Measurements from ENCODE around the gene PTPRA. TPM values are rescaled to one million over a fixed set of nuclear protein-coding genes. Genes with fewer than 3 reads are reported as not detected.

Gene PTPRA
- total RNA-seq, 4 donors from 2014 or later, result 73.4 to 110 (median 93.1) TPM

GRCh38 chr20:3088031-3088430 lies 214.8 kb downstream of the PTPRA start:
- Histone ChIP-seq H3K4me1 (peaks cover 1 to 9% of the 10 kb centered on the region in 2 donors), H3K4me3 (replicated peaks in 1 of 3) (no peak overlapping the region), H3K9me3 (no peaks in the 10 kb centered on the region), H3K36me3 (no peaks in the 10 kb centered on the region), H3K27ac (no peak overlapping the region), H3K27me3 (peaks cover 5% of the 10 kb centered on the region)
- no peak for TF ChIP-seq CTCF (IDR thresholded peaks at IDR 0.05)
- no peak for TF ChIP-seq POLR2A (IDR thresholded peaks at IDR 0.05)
- DNase-seq, result no peak
- intact Hi-C loops (cut with DNase I), result no loop called here
- WGBS, 2 donors, result 84 to 86% methylated on average over 7 of the region's 7 CpGs

Other genes with a start within 250 kb of the PTPRA start
- 10 to 100 TPM; 46.8 to 85.9 (median 64.1) TPM for gene NOP56, start 220.8 kb upstream of the PTPRA start, total RNA-seq
- gene IDH3B, start 209.3 kb upstream of the PTPRA start, total RNA-seq, result 100 to 1,000 TPM; 126 to 161 (median 141) TPM
- gene EBF4, start 180.7 kb upstream of the PTPRA start, total RNA-seq, result 10 to 100 TPM; 24.2 to 55.8 (median 42.4) TPM
- gene CPXM1, start 72.9 kb upstream of the PTPRA start, total RNA-seq, result 10 to 100 TPM in 3 of 4 donors, 1 to 10 TPM in 1; 1.3 to 38.5 (median 16.5) TPM
- gene C20orf141, start 58.5 kb upstream of the PTPRA start, total RNA-seq, result not detected
- not detected for gene TMEM239, start 57.1 kb upstream of the PTPRA start, total RNA-seq
- 10 to 100 TPM; 38.0 to 95.9 (median 63.4) TPM for gene PCED1A, start 32.8 kb upstream of the PTPRA start, total RNA-seq
- 10 to 100 TPM; 26.7 to 44.9 (median 43.4) TPM for gene VPS16, start 32.7 kb upstream of the PTPRA start, total RNA-seq
- 1 to 10 TPM in 1 of 4 donors, not detected in 3; 1.6 TPM for gene GNRH2, start 170.1 kb downstream of the PTPRA start, total RNA-seq
- 100 to 1,000 TPM in 2 of 4 donors, 10 to 100 TPM in 2; 56.3 to 148 (median 86.4) TPM for gene MRPS26, start 172.6 kb downstream of the PTPRA start, total RNA-seq
- gene OXT, start 198.1 kb downstream of the PTPRA start, total RNA-seq, result not detected
- gene AVP, start 211.2 kb downstream of the PTPRA start, total RNA-seq, result not detected

Measured in thyroid gland (tissue), 4 donors.